HG03571 (cell line): Measurements from ENCODE around the gene KNDC1.
"Not testable (repeated sequence)": the region's sequence is repeated elsewhere in the genome, so short reads cannot be mapped to it uniquely, and the experiment has no call there.

ENCODE experiments used
- ATAC-seq: cut with Tn5 transposase; IDR thresholded peaks from one replicate; pipeline ENCODE4 v1.9.1; 2021; ENCODE audit not compliant: unreplicated experiment

KNDC1 gene

GRCh38 chr10:133174689-133175263 lies 14.8 kb downstream of the KNDC1 start:
- no peak for ATAC-seq

- not testable (repeated sequence) for ATAC-seq
Measured at GRCh38 chr10:133175624-133176023, 15.6 kb downstream of the KNDC1 start.

- ATAC-seq: no peak
Measured at GRCh38 chr10:133176546-133176945, 16.5 kb downstream of the KNDC1 start.

- ATAC-seq: no peak
Measured at GRCh38 chr10:133177380-133178157, 17.6 kb downstream of the KNDC1 start.

- ATAC-seq: no peak
Measured at GRCh38 chr10:133178357-133179127, 18.5 kb downstream of the KNDC1 start.

- ATAC-seq: no peak
Measured at GRCh38 chr10:133179128-133179520, 19.1 kb downstream of the KNDC1 start.

GRCh38 chr10:133179651-133180050 lies 19.6 kb downstream of the KNDC1 start:
- ATAC-seq: no peak

GRCh38 chr10:133180192-133180964 lies 20.4 kb downstream of the KNDC1 start:
- ATAC-seq: no peak

GRCh38 chr10:133180965-133181639 lies 21.1 kb downstream of the KNDC1 start:
- ATAC-seq: no peak

- ATAC-seq: no peak
Measured at GRCh38 chr10:133182190-133182589, 22.2 kb downstream of the KNDC1 start.

- ATAC-seq: no peak
Measured at GRCh38 chr10:133182791-133183645, 23.0 kb downstream of the KNDC1 start.

- no peak for ATAC-seq
Measured at GRCh38 chr10:133183646-133184378, 23.8 kb downstream of the KNDC1 start.

- ATAC-seq: no peak
Measured at GRCh38 chr10:133184591-133185244, 24.7 kb downstream of the KNDC1 start.

- ATAC-seq: no peak
Measured at GRCh38 chr10:133185421-133185820, 25.4 kb downstream of the KNDC1 start.

GRCh38 chr10:133185916-133186315 lies 25.9 kb downstream of the KNDC1 start:
- ATAC-seq: no peak

- no peak for ATAC-seq
Measured at GRCh38 chr10:133186416-133187090, 26.5 kb downstream of the KNDC1 start.

GRCh38 chr10:133187091-133187905 lies 27.3 kb downstream of the KNDC1 start:
- ATAC-seq: no peak
